GM12878 (cell line): ENCODE measurements around the gene NIPAL1. TPM values are rescaled to one million over a fixed set of nuclear protein-coding genes. Genes with fewer than 3 reads are reported as not detected.

Experiments
- BHLHE40 ChIP-seq, 2 experiments: fragments of 450-650 bp in 1 of 2; IDR thresholded peaks; 2 replicates each; pipeline ENCODE4 v1.6.1; 2011 to 2017; ENCODE audit warnings: low read depth in 2 of 2, borderline replicate concordance in 1 of 2, improper control_type of control experiment in 1 of 2, low read length in 1 of 2, mild to moderate bottlenecking in 1 of 2
- CBFB ChIP-seq: IDR thresholded peaks from 2 replicates; pipeline ENCODE4 v1.6.1; 2016; ENCODE audit warnings: antibody characterized with exemption, low read depth
- CHD1 ChIP-seq: IDR thresholded peaks from 2 replicates; pipeline ENCODE4 v1.6.1; 2012; ENCODE audit warnings: low read depth, low read length, improper control_type of control experiment
- CUX1 ChIP-seq: IDR thresholded peaks from 2 replicates; pipeline ENCODE4 v1.6.1; 2012; ENCODE audit warnings: improper control_type of control experiment, low read depth, low read length; ENCODE audit not compliant: insufficient replicate concordance
- DPF2 ChIP-seq: fragments of 450-650 bp; IDR thresholded peaks from 2 replicates; pipeline ENCODE4 v1.6.1; 2017; ENCODE audit warnings: mild to moderate bottlenecking
- EED ChIP-seq: sonication (generic); IDR thresholded peaks from 2 replicates; pipeline ENCODE4 v1.6.1; 2016; ENCODE audit warnings: antibody characterized with exemption, low read depth
- ESRRA ChIP-seq: IDR thresholded peaks from 2 replicates; pipeline ENCODE4 v1.6.1; 2012; ENCODE audit warnings: mild to moderate bottlenecking, low read length, improper control_type of control experiment
- FOXK2 ChIP-seq: fragments of 450-650 bp; IDR thresholded peaks from 2 replicates; pipeline ENCODE4 v1.6.1; 2017; ENCODE audit warnings: mild to moderate bottlenecking, moderate library complexity
- FOXM1 ChIP-seq: IDR thresholded peaks from 2 replicates; pipeline ENCODE4 v1.6.1; 2012; ENCODE audit warnings: low read depth, mild to moderate bottlenecking, inconsistent platforms, low read length, moderate library complexity
- IKZF2 ChIP-seq, 2 experiments: fragments of 450-650 bp; IDR thresholded peaks; 2 replicates each; pipeline ENCODE4 v1.6.1; 2017; ENCODE audit warnings: mild to moderate bottlenecking in 2 of 2, moderate library complexity in 2 of 2
- JUNB ChIP-seq: IDR thresholded peaks from 2 replicates; pipeline ENCODE4 v1.6.1; 2016; ENCODE audit warnings: antibody characterized with exemption, mild to moderate bottlenecking
- MYB ChIP-seq: fragments of 150-350 bp; IDR thresholded peaks from 2 replicates; pipeline ENCODE4 v1.6.1; 2014; ENCODE audit warnings: mild to moderate bottlenecking, low read depth, low read length, borderline replicate concordance
- NBN ChIP-seq: fragments of 450-650 bp; IDR thresholded peaks from 2 replicates; pipeline ENCODE4 v1.6.1; 2016
- NFIC ChIP-seq: IDR thresholded peaks from 2 replicates; pipeline ENCODE4 v1.6.1; 2012; ENCODE audit warnings: low read depth, mild to moderate bottlenecking, inconsistent platforms, low read length, moderate library complexity
- NFYB ChIP-seq: IDR thresholded peaks from 2 replicates; pipeline ENCODE4 v1.6.1; 2011; ENCODE audit warnings: low read depth, mild to moderate bottlenecking, low read length, improper control_type of control experiment, moderate library complexity; ENCODE audit not compliant: insufficient read depth
- PKNOX1 ChIP-seq: fragments of 450-650 bp; IDR thresholded peaks from 2 replicates; pipeline ENCODE4 v1.6.1; 2016; ENCODE audit warnings: mild to moderate bottlenecking
- PML ChIP-seq: IDR thresholded peaks from 2 replicates; pipeline ENCODE4 v1.6.1; 2012; ENCODE audit warnings: low read length, inconsistent platforms
- RAD21 ChIP-seq: IDR thresholded peaks from 2 replicates; pipeline ENCODE4 v1.6.1; 2011; ENCODE audit warnings: mild to moderate bottlenecking, low read depth, low read length, moderate library complexity; ENCODE audit not compliant: insufficient read depth
- RAD51 ChIP-seq: fragments of 450-650 bp; IDR thresholded peaks from 2 replicates; pipeline ENCODE4 v1.6.1; 2016; ENCODE audit warnings: moderate library complexity, mild to moderate bottlenecking, inconsistent platforms
- RUNX3 ChIP-seq: IDR thresholded peaks from 2 replicates; pipeline ENCODE4 v1.6.1; 2012; ENCODE audit warnings: low read length, inconsistent platforms
- SMARCA5 ChIP-seq: fragments of 450-650 bp; IDR thresholded peaks from 2 replicates; pipeline ENCODE4 v1.6.1; 2017; ENCODE audit warnings: mild to moderate bottlenecking
- TBL1XR1 ChIP-seq: IDR thresholded peaks from 2 replicates; pipeline ENCODE4 v1.6.1; 2012; ENCODE audit warnings: low read depth, low read length, improper control_type of control experiment
- ZBED1 ChIP-seq: IDR thresholded peaks from 2 replicates; pipeline ENCODE4 v1.6.1; 2016; ENCODE audit warnings: borderline replicate concordance
- ZBTB11 ChIP-seq: fragments of 450-650 bp; formaldehyde crosslinking; IDR thresholded peaks from 2 replicates; pipeline ENCODE4 v1.5.0; 2022; ENCODE audit warnings: mild to moderate bottlenecking, missing genetic modification characterization
- ZNF384 ChIP-seq: IDR thresholded peaks from 2 replicates; pipeline ENCODE4 v1.6.1; 2012; ENCODE audit warnings: low read depth, mild to moderate bottlenecking, low read length, improper control_type of control experiment, borderline replicate concordance
- polyA plus RNA-seq, 11 experiments: library from polyadenylated mRNA; depleted of rRNA in 4 of 11; unstranded in 6 of 11; stranded (reverse) in 5 of 11; fragments of >200 nt; fragmentation: Nextera tagmentation in 4 of 11; fragmentation: Illumina TruSeq in 1 of 11; extraction: Ambion mirVana in 4 of 11; extraction: Trizol in 1 of 11; gene quantifications; 1 replicate in 1 of 11; 2 replicates in 10 of 11; pipeline versions ENCODE4 v1.2.1 to v1.2.3, GENCODE V29; 2011 to 2016; ENCODE audit warnings: inconsistent platforms in 2 of 11, missing spikeins in 2 of 11, low read depth in 1 of 11
- total RNA-seq, 4 experiments: library from RNA; depleted of rRNA in 3 of 4; stranded (reverse); fragments of >200 nt in 3 of 4; fragmentation: Illumina TruSeq in 1 of 4; extraction: Trizol in 1 of 4; gene quantifications; 2 replicates each; pipeline versions ENCODE4 v1.2.1 to v1.2.3, GENCODE V29; 2013 to 2021

NIPAL1 gene
- total and polyA plus RNA-seq, 10 of the 15 experiments (the other 5 are each of a cell fraction or from before 2014, with no cell fraction given), result 0.46 to 9.7 (median 5.9) TPM

GRCh38 chr4:48065587-48066052 is 49.0 kb downstream of the NIPAL1 start (continued):
- no peak for TF ChIP-seq ZBTB11 (CRISPR knock-in tag)
- TF ChIP-seq MYB, result no peak
- TF ChIP-seq RAD21, result peak; percentile 57; the same call in 1 of the 2 replicates
- TF ChIP-seq BHLHE40 (IDR thresholded peaks at IDR 0.05; ENCODE audit: borderline replicate concordance in 1 of 2, low read depth in 2 of 2, low read length in 1 of 2), result no peak
- no peak for TF ChIP-seq NFYB
- peak; percentile 31; the same call in 1 of the 2 replicates for TF ChIP-seq CBFB
- no peak for TF ChIP-seq ZBED1
- TF ChIP-seq JUNB, result peak; percentile 94
- TF ChIP-seq FOXM1, result peak; percentile 72; the same call in 1 of the 2 replicates
- 0 out of 2 replicates have a peak, but pooled peaks have one; percentile 46 for TF ChIP-seq PML
- no peak for TF ChIP-seq TBL1XR1
- TF ChIP-seq ESRRA, result no peak
- TF ChIP-seq ZNF384, result no peak
- peak; percentile 89 for TF ChIP-seq NFIC
- no peak for TF ChIP-seq NBN
- peak; percentile 77 for TF ChIP-seq RUNX3
- no peak for TF ChIP-seq CUX1
- TF ChIP-seq SMARCA5, result no peak
- no peak for TF ChIP-seq CHD1
- TF ChIP-seq IKZF2 (IDR thresholded peaks at IDR 0.05), result no peak
- no peak for TF ChIP-seq FOXK2
- no peak for TF ChIP-seq PKNOX1
- TF ChIP-seq RAD51, result no peak
- peak; percentile 31; the same call in 1 of the 2 replicates for TF ChIP-seq EED
- TF ChIP-seq DPF2, result no peak
